ENCODE results near the gene THEMIS2.

- TF ChIP-seq CTCF (IDR thresholded peaks at IDR 0.05; ENCODE audit: insufficient read depth, low read depth, low read length) (no peak), EZH2 (IDR thresholded peaks at IDR 0.05; ENCODE audit: insufficient read depth, low read length) (no peak)
Observed at GRCh38 chr1:27863538-27863915, 8.8 kb upstream of the THEMIS2 start.
